OCI-LY7 (cell line): ENCODE measurements around the gene ELN.

Experiments
- CTCF ChIP-seq: fragments of 200-600 bp; sonication (generic); conservative IDR thresholded peaks from 2 replicates; pipeline ENCODE4 v1.5.1; 2014; ENCODE audit warnings: mild to moderate bottlenecking, antibody characterized with exemption, low read length, moderate library complexity, mixed read lengths
- EZH2phosphoT487 ChIP-seq: fragments of 200-600 bp; sonication (generic); IDR thresholded peaks from 2 replicates; pipeline ENCODE4 v1.6.1; 2018; ENCODE audit warnings: low read depth, borderline replicate concordance, mild to moderate bottlenecking, mixed run types, antibody characterized with exemption, low read length, moderate library complexity, mixed read lengths

GRCh38 chr7:74083928-74084721, 56.2 kb downstream of the ELN start:
- TF ChIP-seq CTCF (no peak), EZH2phosphoT487 (no peak)
